SK-N-SH treated with all-trans-retinoic acid at 6 μM for 48 hours (cell line): ENCODE measurements around the gene GRIK3.

Experiments
- ATAC-seq: fragments of 200-7000 bp; cut with Tn5 transposase; 3 replicates; pipeline ENCODE4 v1.9.1; 2020; ENCODE audit warnings: mild to moderate bottlenecking, moderate library complexity
- ARNTL ChIP-seq: fragments of 450-650 bp; formaldehyde crosslinking; IDR thresholded peaks from 2 replicates; pipeline ENCODE4 v1.5.0; 2020; ENCODE audit warnings: low read depth, mild to moderate bottlenecking, moderate library complexity, borderline replicate concordance
- BACH2 ChIP-seq: fragments of 250-450 bp; sonication (Bioruptor Pico); IDR thresholded peaks from 2 replicates; pipeline ENCODE4 v1.9.0; 2021; ENCODE audit warnings: mild to moderate bottlenecking, borderline replicate concordance
- CSDC2 ChIP-seq: fragments of 250-450 bp; sonication (Bioruptor Pico); IDR thresholded peaks from 2 replicates; pipeline ENCODE4 v1.5.0; 2020; ENCODE audit warnings: mild to moderate bottlenecking, moderate library complexity
- ESRRG ChIP-seq: fragments of 250-450 bp; sonication (Bioruptor Pico); IDR thresholded peaks from 2 replicates; pipeline ENCODE4 v1.6.1; 2021; ENCODE audit warnings: mild to moderate bottlenecking
- GLIS3 ChIP-seq: fragments of 250-450 bp; sonication (Bioruptor Pico); IDR thresholded peaks from 2 replicates; pipeline ENCODE4 v1.5.0; 2020; ENCODE audit warnings: mild to moderate bottlenecking, moderate library complexity
- ISL1 ChIP-seq: fragments of 250-450 bp; sonication (Bioruptor Pico); IDR thresholded peaks from 2 replicates; pipeline ENCODE4 v2.1.2; 2022; ENCODE audit warnings: mild to moderate bottlenecking, moderate library complexity
- OSR1 ChIP-seq: fragments of 250-450 bp; sonication (Bioruptor Pico); IDR thresholded peaks from 2 replicates; pipeline ENCODE4 v1.8.0; 2022; ENCODE audit warnings: moderate library complexity, mild to moderate bottlenecking, inconsistent platforms
- PATZ1 ChIP-seq: fragments of 250-450 bp; sonication (Bioruptor Pico); IDR thresholded peaks from 2 replicates; pipeline ENCODE4 v1.8.0; 2020; ENCODE audit warnings: mild to moderate bottlenecking, moderate library complexity, borderline replicate concordance
- POU6F1 ChIP-seq: fragments of 250-450 bp; sonication (Bioruptor Pico); IDR thresholded peaks from 2 replicates; pipeline ENCODE4 v1.8.0; 2021; ENCODE audit warnings: low read depth, mild to moderate bottlenecking, moderate library complexity, borderline replicate concordance
- PPARA ChIP-seq: fragments of 250-450 bp; sonication (Bioruptor Pico); IDR thresholded peaks from 2 replicates; pipeline ENCODE4 v1.5.0; 2020; ENCODE audit warnings: mild to moderate bottlenecking, borderline replicate concordance
- RARB ChIP-seq: fragments of 250-450 bp; sonication (Bioruptor Pico); IDR thresholded peaks from 2 replicates; pipeline ENCODE4 v1.8.0; 2021; ENCODE audit warnings: mild to moderate bottlenecking, moderate library complexity
- SNAI2 ChIP-seq: fragments of 250-450 bp; sonication (Bioruptor Pico); IDR thresholded peaks from 2 replicates; pipeline ENCODE4 v1.5.0; 2020; ENCODE audit warnings: mild to moderate bottlenecking, moderate library complexity
- TCF4 ChIP-seq: fragments of 250-450 bp; sonication (Bioruptor Pico); IDR thresholded peaks from 2 replicates; pipeline ENCODE4 v1.8.0; 2021; ENCODE audit warnings: mild to moderate bottlenecking, moderate library complexity, borderline replicate concordance
- TOX ChIP-seq: fragments of 250-450 bp; sonication (Bioruptor Pico); IDR thresholded peaks from 2 replicates; pipeline ENCODE4 v1.8.0; 2021; ENCODE audit warnings: mild to moderate bottlenecking, moderate library complexity, borderline replicate concordance
- TSHZ2 ChIP-seq: fragments of 250-450 bp; sonication (Bioruptor Pico); IDR thresholded peaks from 2 replicates; pipeline ENCODE4 v1.5.0; 2020; ENCODE audit warnings: mild to moderate bottlenecking, moderate library complexity
- ZFP3 ChIP-seq: fragments of 250-450 bp; sonication (Bioruptor Pico); IDR thresholded peaks from 2 replicates; pipeline ENCODE4 v1.5.0; 2020; ENCODE audit warnings: mild to moderate bottlenecking, moderate library complexity
- ZFP30 ChIP-seq: fragments of 450-650 bp; formaldehyde crosslinking; IDR thresholded peaks from 2 replicates; pipeline ENCODE4 v1.5.0; 2022; ENCODE audit warnings: mild to moderate bottlenecking, moderate library complexity
- ZNF565 ChIP-seq: fragments of 450-650 bp; formaldehyde crosslinking; conservative IDR thresholded peaks from 2 replicates; pipeline ENCODE4 v1.5.0; 2020; ENCODE audit warnings: low read depth, mild to moderate bottlenecking, moderate library complexity
- ZNF70 ChIP-seq: fragments of 450-650 bp; formaldehyde crosslinking; IDR thresholded peaks from 2 replicates; pipeline ENCODE4 v1.5.0; 2020; ENCODE audit warnings: mild to moderate bottlenecking, moderate library complexity
- TF ChIP-seq, protein P1 (sequence below): fragments of 250-450 bp; sonication (Bioruptor Pico); IDR thresholded peaks from 2 replicates; pipeline ENCODE4 v1.5.1; 2021; ENCODE audit warnings: mild to moderate bottlenecking, moderate library complexity
- TF ChIP-seq, protein P2 (sequence below): fragments of 250-450 bp; sonication (Bioruptor Pico); IDR thresholded peaks from 2 replicates; pipeline ENCODE4 v1.5.1; 2020; ENCODE audit warnings: low read depth, mild to moderate bottlenecking, moderate library complexity

The GRIK3 gene

GRCh38 chr1:36787312-36787913 lies 246.9 kb downstream of the GRIK3 start:
- ATAC-seq, result no peak
- TF ChIP-seq BACH2 (CRISPR knock-in tag) (no peak), CSDC2 (CRISPR knock-in tag) (no peak), TCF4 (CRISPR knock-in tag) (no peak), OSR1 (no peak), POU6F1 (no peak), ZFP30 (no peak), ZNF70 (CRISPR knock-in tag) (no peak), PATZ1 (CRISPR knock-in tag) (no peak), TOX (CRISPR knock-in tag) (no peak), SNAI2 (no peak), TSHZ2 (CRISPR knock-in tag) (no peak), GLIS3 (no peak), ARNTL (CRISPR knock-in tag) (no peak), ZNF565 (CRISPR knock-in tag) (no peak), ESRRG (CRISPR knock-in tag) (no peak), PPARA (CRISPR knock-in tag) (no peak), ISL1 (CRISPR knock-in tag) (no peak)
- TF ChIP-seq, protein P1, sequence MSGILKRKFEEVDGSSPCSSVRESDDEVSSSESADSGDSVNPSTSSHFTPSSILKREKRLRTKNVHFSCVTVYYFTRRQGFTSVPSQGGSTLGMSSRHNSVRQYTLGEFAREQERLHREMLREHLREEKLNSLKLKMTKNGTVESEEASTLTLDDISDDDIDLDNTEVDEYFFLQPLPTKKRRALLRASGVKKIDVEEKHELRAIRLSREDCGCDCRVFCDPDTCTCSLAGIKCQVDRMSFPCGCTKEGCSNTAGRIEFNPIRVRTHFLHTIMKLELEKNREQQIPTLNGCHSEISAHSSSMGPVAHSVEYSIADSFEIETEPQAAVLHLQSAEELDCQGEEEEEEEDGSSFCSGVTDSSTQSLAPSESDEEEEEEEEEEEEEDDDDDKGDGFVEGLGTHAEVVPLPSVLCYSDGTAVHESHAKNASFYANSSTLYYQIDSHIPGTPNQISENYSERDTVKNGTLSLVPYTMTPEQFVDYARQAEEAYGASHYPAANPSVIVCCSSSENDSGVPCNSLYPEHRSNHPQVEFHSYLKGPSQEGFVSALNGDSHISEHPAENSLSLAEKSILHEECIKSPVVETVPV (CRISPR knock-in tag), result no peak
- TF ChIP-seq, protein P2, sequence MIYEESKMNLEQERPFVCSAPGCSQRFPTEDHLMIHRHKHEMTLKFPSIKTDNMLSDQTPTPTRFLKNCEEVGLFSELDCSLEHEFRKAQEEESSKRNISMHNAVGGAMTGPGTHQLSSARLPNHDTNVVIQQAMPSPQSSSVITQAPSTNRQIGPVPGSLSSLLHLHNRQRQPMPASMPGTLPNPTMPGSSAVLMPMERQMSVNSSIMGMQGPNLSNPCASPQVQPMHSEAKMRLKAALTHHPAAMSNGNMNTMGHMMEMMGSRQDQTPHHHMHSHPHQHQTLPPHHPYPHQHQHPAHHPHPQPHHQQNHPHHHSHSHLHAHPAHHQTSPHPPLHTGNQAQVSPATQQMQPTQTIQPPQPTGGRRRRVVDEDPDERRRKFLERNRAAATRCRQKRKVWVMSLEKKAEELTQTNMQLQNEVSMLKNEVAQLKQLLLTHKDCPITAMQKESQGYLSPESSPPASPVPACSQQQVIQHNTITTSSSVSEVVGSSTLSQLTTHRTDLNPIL (CRISPR knock-in tag), result no peak

GRCh38 chr1:36786425-36786824 lies 247.9 kb downstream of the GRIK3 start:
- TF ChIP-seq PPARA (CRISPR knock-in tag) (no peak), TCF4 (CRISPR knock-in tag) (no peak), SNAI2 (no peak), BACH2 (CRISPR knock-in tag) (no peak), ZNF70 (CRISPR knock-in tag) (no peak), TSHZ2 (CRISPR knock-in tag) (no peak), RARB (no peak), ZFP3 (CRISPR knock-in tag) (no peak), ARNTL (CRISPR knock-in tag) (no peak)
- no peak for ATAC-seq
